GM19397 (cell line): ENCODE data around the gene STMND1.
"Not testable (repeated sequence)": the region's sequence is repeated elsewhere in the genome, so short reads cannot be mapped to it uniquely, and the experiment has no call there.

Experiments used
- ATAC-seq: cut with Tn5 transposase; IDR thresholded peaks from one replicate; pipeline ENCODE4 v1.9.1; 2021; ENCODE audit warnings: mild to moderate bottlenecking, moderate library complexity; ENCODE audit not compliant: unreplicated experiment

The STMND1 gene

DNA sequence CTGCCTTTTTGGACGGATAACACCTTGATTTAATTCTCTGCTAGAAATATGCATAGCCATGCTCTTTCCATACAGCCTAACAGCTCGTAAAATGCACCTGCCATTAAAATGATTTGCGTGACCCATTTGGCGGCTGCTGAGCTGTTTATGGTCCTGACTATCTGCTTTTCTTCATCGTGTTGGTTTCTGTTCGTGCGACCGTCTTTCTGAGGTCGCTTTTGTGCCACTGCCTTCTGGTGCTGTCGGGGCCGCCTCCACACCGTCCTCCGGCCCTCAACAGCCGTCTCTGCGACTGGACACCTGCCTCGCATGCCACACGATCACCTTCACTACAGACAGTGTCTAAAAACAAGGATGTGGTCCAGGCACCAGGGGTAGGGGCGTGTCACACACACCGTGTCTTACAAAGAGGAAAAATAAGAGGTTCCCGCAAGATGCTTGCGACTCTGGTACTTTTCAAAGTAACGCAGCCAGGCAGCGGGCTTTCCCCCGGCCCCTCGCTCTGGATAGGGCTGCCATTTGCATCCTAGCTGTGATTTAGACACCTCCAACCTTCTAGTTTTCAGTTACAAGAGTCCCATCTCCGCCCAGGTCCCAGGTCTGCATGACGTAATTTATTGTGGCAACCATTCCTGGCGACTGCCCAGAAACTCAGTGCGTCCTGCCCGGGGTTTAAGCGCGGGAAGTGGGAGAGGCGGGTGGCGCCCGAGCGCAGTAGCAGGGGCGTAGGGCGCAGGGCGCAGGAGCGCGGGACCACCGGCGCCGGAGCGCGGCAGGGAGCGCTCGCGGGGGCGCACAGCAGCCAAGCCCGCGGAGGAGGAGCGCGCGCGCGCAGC is at the start of gene STMND1:
TSS of gene STMND1 (plus strand) at position 629 of the 836 bp plus-strand sequence. CDS start 208 bp downstream, outside the sequence.
- no peak for ATAC-seq

DNA sequence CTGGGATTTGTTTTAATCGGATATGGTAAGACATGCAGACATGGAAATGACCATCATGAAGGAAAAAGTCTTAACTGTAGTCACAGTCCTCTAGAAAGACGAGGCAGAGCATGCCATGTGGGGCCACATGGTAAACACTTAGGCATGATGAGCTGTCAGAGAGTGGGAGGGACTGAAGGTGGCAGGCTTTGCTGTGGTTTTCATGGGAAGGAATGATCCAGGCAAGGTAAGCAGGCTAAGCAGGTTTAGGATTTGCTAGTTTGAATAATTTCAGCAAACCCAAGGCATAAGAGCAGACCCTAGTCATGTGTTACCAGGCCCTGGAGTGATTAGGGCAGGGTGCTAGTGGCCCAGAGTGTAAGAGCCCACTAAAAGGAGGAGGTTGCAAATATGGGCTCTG is 47.2 kb upstream of the STMND1 start:
- ATAC-seq = no peak

GRCh38 chr6:17057322-17057721 is 44.5 kb upstream of the STMND1 start:
- ATAC-seq = no peak

GRCh38 chr6:17058550-17058949 is 43.3 kb upstream of the STMND1 start:
- no peak for ATAC-seq

DNA sequence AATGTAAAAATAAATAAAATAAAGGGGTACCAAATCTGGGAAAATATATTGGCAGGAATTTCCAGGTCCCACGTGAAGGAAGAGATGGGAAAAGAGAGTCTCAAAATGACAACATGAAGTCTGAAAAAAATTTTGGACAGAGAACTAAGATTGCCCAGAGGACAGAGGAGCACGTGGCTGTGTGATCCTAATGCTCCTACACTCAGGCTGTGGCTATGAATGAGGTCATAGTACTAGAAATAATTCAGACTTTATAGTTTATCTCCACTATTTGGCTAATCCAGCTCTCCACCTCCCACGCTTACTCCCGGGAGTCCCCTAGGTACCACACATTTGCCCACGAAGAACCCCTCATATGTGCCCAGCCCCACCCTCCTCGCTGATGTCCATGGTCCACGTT is 42.8 kb upstream of the STMND1 start:
- ATAC-seq = no peak

DNA sequence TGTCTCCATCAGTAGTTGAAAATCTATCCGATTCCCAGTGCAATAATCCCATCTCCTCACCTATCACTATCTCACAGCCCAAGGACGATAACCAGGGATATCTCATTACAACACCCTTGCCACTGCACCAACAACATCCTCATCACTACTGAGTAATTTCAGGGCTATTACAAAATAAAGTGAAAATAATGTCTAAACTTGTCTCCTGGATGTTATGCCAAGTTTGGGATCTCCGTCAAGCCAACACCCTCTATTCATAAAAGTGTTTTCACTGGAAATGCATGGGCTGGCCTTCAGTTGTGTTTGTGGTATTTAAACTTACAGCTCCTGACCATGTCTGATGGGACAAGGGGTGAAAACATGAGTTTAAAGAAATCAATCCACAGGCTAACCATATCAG is 42.0 kb upstream of the STMND1 start:
- no peak for ATAC-seq

DNA sequence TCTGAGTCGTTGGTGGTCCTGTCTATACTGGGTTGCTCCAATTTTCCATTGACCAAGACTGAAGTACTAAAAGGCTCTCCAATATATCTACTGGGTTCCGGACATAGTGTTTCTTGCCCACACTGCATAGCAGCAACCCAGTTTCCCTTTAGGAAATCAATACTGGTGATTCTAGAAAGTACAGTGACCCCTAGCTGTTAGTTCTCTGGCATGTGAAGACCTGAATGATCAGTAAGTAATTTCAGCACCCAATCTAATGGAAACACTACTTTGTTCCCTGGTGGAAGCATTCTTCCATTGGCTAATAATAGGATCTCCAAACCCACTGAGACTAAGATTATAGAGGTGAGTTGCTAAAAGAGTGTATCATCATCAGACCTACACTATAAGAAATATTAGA is 40.8 kb upstream of the STMND1 start:
- no peak for ATAC-seq

GRCh38 chr6:17062871-17063440 is 38.9 kb upstream of the STMND1 start:
- no peak for ATAC-seq

- ATAC-seq = no peak
Measured at GRCh38 chr6:17064975-17065374, 36.9 kb upstream of the STMND1 start.

- no peak for ATAC-seq
Measured at GRCh38 chr6:17066610-17067009, 35.2 kb upstream of the STMND1 start.

- not testable (repeated sequence) for ATAC-seq
Measured at GRCh38 chr6:17068972-17069371, 32.9 kb upstream of the STMND1 start.

- ATAC-seq = not testable (repeated sequence)
Measured at GRCh38 chr6:17070400-17070799, 31.4 kb upstream of the STMND1 start.

DNA sequence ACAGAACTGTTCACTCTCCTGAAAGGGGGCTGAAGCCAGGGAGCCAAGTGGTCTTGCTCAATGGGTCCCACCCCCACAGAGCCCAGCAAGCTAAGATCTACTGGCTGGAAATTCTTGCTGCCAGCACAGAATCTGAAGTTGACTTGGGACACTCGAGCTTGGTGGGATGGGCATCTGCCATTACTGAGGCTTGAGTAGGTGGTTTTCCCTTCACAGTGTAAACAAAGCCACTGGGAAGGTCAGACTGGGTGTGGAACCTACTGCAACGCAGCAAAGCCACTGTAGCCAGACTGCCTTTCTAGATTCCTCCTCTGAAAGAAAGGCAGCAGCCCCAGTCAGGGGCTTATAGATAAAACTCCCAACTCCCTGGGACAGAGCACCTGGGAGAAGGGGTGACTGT is 28.3 kb upstream of the STMND1 start:
- ATAC-seq = not testable (repeated sequence)

DNA sequence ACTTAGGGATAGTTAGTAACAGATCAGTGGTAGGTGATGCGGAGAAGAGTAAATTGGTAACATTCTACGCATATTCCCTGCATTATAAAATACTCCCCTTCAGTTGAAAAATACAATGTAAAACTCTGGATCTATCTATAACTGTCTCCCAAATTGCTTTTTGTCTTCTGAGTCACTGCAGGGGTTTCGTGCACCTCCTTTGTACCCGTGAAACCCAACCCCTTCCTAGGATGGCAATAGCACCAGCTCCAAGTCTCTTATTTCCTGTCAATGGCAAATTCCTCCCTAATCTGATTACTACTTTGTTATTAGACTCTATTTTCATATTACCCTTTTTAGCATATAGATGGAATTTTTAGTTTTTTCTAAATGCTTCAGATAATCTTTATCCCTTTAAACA is 20.6 kb upstream of the STMND1 start:
- ATAC-seq = no peak

GRCh38 chr6:17081860-17082508 is 19.9 kb upstream of the STMND1 start:
- ATAC-seq = no peak

- no peak for ATAC-seq
Measured at GRCh38 chr6:17083397-17083796, 18.5 kb upstream of the STMND1 start.

DNA sequence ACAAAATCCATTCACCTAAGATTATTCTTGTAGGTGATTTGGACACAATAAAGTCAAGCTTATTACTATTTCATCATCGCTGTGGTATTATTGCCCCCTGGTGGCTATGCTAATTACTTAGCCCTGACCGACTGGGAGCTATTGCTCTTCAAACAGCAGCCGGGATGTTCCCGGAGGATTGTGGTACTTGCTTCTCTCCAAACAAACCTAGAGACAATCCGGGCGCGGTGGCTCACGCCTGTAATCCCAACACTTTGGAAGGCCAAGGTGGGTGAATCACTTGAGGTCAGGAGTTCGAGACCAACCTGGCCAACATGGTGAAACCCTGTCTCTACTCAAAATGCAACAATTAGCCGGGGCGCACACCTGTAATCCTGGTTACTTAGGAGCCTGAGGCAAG is 15.4 kb upstream of the STMND1 start:
- no peak for ATAC-seq

DNA sequence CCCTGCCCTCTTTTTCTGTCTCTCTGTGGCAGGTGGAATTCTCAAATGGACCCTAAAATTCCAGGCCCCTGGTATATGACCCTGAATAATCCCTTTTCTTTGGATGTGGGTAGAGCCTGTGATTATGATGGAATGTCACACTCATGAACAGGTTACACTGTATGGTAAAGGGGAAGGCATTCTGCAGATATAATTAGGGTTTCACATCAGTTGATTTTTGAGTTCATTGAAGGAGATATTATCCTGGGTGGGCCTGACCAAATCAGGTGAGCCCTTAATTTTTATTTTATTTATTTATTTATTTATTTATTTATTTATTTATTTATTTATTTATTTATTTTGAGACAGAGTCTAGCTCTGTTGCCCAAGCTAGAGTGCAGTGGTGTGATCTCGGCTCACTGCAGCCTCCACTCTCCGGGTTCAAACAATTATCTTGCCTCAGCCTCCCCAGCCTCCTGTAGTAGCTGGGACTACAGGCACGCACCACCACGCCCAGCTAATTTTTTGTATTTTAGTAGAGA is 13.7 kb upstream of the STMND1 start:
- ATAC-seq = no peak

DNA sequence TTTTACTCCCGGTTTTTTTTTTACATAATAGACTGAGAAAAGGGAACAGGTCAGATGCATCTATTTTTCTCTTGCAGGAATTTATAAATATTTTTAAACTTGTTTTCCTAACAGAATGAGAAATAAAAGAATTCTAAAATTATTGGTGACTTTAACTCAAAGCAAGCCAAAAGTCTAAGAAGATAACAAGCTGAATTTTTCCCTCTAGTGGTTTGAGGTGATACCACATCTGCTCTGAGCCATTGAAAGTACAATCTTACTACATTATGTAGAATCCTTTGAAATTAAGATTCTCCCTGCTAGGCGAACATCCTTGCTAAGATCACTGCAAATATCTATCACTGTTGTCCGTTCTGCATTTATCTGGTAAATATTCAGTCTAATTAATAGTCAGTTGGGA is 10.7 kb upstream of the STMND1 start:
- no peak for ATAC-seq

DNA sequence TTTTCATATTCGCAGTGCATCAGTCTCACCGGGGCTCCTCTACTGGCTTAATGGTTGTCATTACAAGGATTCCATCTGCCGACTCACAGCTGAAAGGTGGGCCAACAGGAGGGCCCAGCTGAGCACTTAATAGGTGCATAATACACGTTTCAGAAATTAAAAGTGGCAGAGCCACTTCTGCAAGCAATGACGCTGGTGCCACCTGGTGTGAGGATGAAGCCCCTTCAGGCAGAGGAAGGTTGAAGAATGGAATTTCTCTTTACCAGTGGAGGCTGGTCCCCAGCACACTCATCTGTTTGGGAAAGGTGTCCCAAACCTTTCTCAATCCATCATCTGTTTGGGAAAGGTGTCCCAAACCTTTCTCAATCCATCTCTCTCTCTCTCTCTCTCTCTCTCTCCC is 8.2 kb upstream of the STMND1 start:
- ATAC-seq = no peak

DNA sequence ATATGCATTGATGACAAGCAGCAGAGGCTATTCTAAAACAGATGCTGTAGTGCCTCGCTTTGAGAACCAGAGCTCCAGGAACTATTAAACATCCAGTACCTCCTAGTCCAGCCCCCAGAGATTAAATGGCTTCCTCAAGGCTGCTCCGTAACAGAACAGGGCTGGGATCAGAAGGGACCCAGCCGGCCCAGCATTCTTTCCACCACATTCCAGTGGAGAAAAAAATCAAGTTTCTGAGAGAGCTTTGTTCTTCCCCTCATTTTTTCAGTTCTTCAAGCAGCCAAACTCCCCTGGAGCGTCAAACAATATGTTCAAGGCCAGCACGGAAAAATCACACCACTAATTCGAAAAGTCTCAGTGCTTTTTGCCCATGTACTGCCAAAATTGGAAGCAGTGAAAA is 5.8 kb upstream of the STMND1 start:
- no peak for ATAC-seq

GRCh38 chr6:17096652-17097051 is 5.2 kb upstream of the STMND1 start:
- ATAC-seq = no peak
